ENCODE measurements around the gene WDR1.

The WDR1 gene

GRCh38 chr4:10083861-10084641, 32.5 kb downstream of the WDR1 start:
- no peak for DNase-seq

- no peak for DNase-seq
Measured at GRCh38 chr4:10083331-10083771, 33.2 kb downstream of the WDR1 start.

- no peak for DNase-seq
Measured at GRCh38 chr4:10082459-10083272, 33.9 kb downstream of the WDR1 start.

- no peak for DNase-seq
Measured at GRCh38 chr4:10082047-10082446, 34.6 kb downstream of the WDR1 start.

- no peak for DNase-seq
Measured at GRCh38 chr4:10081218-10081606, 35.4 kb downstream of the WDR1 start.

- DNase-seq: no peak
Measured at GRCh38 chr4:10080589-10081217, 35.9 kb downstream of the WDR1 start.

- no peak for DNase-seq
Measured at GRCh38 chr4:10079912-10080588, 36.5 kb downstream of the WDR1 start.

- DNase-seq: no peak
Measured at GRCh38 chr4:10079256-10079655, 37.3 kb downstream of the WDR1 start.

GRCh38 chr4:10078481-10079233, 37.9 kb downstream of the WDR1 start:
- DNase-seq: no peak

DNA sequence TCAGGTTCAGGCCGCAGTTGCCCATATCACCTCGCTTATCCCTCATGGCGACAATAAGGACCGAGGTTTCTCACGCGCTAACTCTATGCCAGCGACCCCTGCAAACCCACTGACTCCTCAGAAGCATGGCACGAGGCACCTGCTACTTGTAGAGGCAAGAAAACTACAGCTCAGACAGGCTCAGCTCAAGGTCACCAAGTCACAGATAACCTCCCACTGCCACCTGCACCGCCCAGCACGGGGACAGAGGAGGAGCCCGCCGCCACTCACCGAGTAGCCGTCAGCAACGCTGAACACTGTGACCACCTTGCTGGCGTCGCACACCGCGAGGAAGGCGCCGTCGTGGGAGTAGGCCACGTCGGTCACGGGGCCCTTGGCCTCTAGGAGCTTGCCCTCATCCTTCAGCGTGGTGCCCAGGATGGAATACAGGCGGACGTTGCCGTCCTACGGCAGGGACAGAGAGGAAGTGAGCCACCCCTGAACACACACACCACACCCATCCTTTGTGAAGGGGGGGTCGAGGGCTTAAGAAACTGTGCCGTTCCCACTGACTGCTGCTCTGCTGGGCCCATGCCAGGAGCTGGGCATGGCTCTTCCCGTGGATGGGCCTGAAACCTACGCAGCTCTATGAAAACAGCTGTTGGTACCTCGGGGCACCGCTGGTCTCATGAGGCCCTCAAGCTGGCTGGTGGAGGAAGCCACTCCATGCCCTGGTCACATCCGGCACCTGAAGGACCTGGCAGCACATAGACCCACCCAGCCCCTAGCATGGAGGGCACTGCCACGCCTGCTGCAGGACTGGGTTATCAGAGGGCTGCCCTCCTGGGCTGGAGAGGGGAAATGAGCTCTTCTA, 38.9 kb downstream of the WDR1 start:
- DNase-seq: no peak

GRCh38 chr4:10077076-10077475, 39.5 kb downstream of the WDR1 start:
- DNase-seq: no peak

DNA sequence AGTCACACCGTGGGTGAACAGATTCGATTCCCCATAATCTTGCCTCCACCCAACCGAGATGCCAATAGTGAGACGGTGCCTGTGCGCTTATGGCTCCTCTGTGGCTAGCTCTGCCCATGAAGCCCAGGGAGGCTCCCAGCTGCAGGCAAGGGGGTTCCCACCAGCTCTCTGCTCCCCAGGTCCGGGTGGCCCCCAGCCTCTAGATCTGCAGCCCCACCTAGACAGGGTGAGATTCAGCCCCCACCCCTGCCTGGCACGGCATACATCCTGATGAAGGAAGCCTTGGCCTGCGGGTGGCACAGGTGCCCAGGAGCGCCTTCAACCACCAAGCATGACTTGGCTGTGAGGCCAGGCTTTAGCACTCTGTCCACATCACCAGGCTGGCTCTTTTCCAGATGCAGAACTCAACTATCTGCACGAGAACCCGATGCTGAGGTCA, 40.6 kb downstream of the WDR1 start:
- DNase-seq: no peak

GRCh38 chr4:10075158-10075863, 41.3 kb downstream of the WDR1 start:
- DNase-seq: no peak

GRCh38 chr4:10074767-10075105, 41.9 kb downstream of the WDR1 start:
- no peak for DNase-seq

GRCh38 chr4:10074076-10074766, 42.4 kb downstream of the WDR1 start:
- DNase-seq: no peak

GRCh38 chr4:10072420-10073017, 44.1 kb downstream of the WDR1 start:
- DNase-seq: no peak

DNA sequence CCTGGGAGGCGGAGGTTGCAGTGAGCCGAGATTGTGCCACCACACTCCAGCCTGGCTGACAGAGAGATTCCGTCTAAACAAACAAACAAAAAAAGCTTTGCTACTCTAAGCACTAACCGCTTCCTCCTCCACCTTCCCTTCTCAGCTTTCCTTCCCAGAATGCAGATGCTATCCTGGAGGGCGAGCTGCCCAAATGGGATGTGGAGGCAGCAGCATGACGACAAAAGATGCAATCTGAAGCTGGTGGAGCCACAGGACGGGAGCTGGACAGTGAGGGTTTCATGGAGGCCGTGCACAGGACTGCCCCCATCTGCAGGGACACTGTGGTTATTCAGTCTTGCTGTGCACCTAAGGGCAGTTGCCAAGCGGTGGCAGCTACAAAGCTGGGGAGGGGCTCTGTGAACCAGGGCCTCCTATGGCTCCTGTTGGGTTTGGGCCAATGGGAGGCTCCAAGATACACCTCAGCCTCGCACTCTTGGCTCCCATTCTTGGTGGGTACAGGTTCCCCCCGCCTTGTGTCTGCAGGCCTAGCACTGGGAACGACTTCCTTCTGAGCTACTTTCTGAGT, 47.4 kb downstream of the WDR1 start:
- no peak for DNase-seq

DNA sequence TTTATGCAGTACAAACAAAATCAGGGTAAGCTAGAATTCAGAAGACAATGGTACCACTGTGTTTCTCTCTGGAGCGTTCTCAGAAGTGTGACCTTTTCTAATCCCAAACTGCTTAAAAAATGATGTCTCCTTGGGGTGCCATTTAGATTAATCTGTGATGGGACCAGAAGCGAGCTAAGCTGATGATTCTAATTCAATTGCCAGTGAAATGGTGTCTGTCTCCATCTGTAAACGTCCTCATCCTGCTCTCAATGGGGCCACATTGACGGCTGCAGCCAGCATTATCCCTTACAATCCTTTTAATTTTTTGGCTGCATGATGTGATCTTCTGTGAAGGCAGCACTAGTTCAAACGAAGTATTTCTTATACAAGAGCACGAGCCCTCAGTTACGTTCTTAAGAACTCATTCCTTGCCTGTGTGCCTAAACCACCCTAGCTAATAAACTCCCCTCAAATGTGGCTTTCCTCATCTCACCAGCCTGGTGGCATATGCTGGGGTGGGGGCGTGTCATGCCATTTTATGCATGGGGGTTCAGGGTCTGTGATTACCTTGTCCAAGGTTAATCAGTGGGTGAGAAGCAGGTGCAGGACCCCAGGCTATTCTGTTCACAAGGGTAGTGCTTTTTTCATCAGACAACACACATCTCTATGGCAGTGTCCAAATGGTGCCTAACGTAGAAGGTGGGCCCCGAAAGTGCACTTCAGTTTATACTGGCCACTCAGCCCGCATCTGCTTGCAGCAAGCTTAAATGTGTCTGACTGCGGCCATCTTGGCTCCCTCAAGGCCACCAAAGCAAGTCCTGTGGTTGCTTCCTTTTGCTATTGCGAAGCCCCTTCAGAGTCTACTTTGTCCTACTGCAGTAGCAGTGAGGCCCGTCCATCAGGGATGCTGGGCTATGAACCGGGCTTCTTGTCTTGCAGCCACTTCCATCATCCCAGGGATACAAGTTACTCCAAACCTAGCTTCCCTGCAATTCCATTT, 49.6 kb downstream of the WDR1 start:
- no peak for DNase-seq

Measured in NCI-H345 (cell line).